Neutrophil (primary cell): ENCODE results near the gene CHRNB1.

ENCODE experiments used
- H3K27ac ChIP-seq: fragments of 200-600 bp; sonication (generic); 2 replicates; pipeline ENCODE4 v1.5.1; 2016; ENCODE audit warnings: mild to moderate bottlenecking, moderate library complexity
- H3K27me3 ChIP-seq: fragments of 200-600 bp; sonication (generic); 2 replicates; pipeline ENCODE4 v1.6.0; 2016; ENCODE audit warnings: mild to moderate bottlenecking
- H3K36me3 ChIP-seq: fragments of 200-600 bp; sonication (generic); 2 replicates; pipeline ENCODE4 v1.5.1; 2017
- H3K4me1 ChIP-seq, 2 experiments: fragments of 200-600 bp in 1 of 2; sonication (generic) in 1 of 2; 1 replicate in 1 of 2; 2 replicates in 1 of 2; pipeline versions ENCODE4 v1.5.1 to v1.6.1; 2013 to 2016; ENCODE audit warnings: low read depth in 1 of 2, low read length in 1 of 2, mild to moderate bottlenecking in 1 of 2, moderate library complexity in 1 of 2; ENCODE audit not compliant: control insufficient read depth in 1 of 2, insufficient read depth in 1 of 2
- H3K4me3 ChIP-seq, 2 experiments: fragments of 200-600 bp in 1 of 2; sonication (generic) in 1 of 2; 1 replicate in 1 of 2; 2 replicates in 1 of 2; pipeline ENCODE4 v1.5.1; 2013 to 2016; ENCODE audit warnings: low read depth in 1 of 2, low read length in 1 of 2, mild to moderate bottlenecking in 1 of 2, moderate library complexity in 1 of 2
- H3K9me3 ChIP-seq: fragments of 200-600 bp; sonication (generic); 2 replicates; pipeline ENCODE4 v1.5.1; 2016
- CTCF ChIP-seq: fragments of 200-600 bp; sonication (generic); IDR thresholded peaks from 2 replicates; pipeline ENCODE4 v1.5.1; 2016; ENCODE audit warnings: antibody characterized with exemption

The CHRNB1 gene

GRCh38 chr17:7445619-7445968 lies 733 bp downstream of the CHRNB1 start:
- no peak for TF ChIP-seq CTCF
- Histone ChIP-seq H3K27me3 (peaks cover 83% of the 10 kb centered on the region), H3K36me3 (no peaks in the 10 kb centered on the region), H3K27ac (no peak overlapping the region), H3K9me3 (no peaks in the 10 kb centered on the region), H3K4me1 (peaks cover 12 to 20% of the 10 kb centered on the region in 2 experiments), H3K4me3 (peak overlapping the region; percentile 55 to 74)

- H3K27ac ChIP-seq: no peak overlapping the region
- TF ChIP-seq CTCF: no peak
- no peaks in the 10 kb centered on the region for H3K36me3 ChIP-seq
- H3K4me3 ChIP-seq: no peak overlapping the region
- H3K9me3 ChIP-seq: no peaks in the 10 kb centered on the region
- H3K4me1 ChIP-seq: peaks cover 12 to 16% of the 10 kb centered on the region in 2 experiments
- peaks cover 54% of the 10 kb centered on the region for H3K27me3 ChIP-seq
Observed at GRCh38 chr17:7448461-7448860, 3.6 kb downstream of the CHRNB1 start.

- Histone ChIP-seq H3K4me1 (peaks cover 10 to 12% of the 10 kb centered on the region in 2 experiments), H3K4me3 (no peak overlapping the region), H3K36me3 (peaks cover 21% of the 10 kb centered on the region), H3K9me3 (no peaks in the 10 kb centered on the region), H3K27me3 (no peaks in the 10 kb centered on the region), H3K27ac (no peak overlapping the region)
- no peak for TF ChIP-seq CTCF
Observed at GRCh38 chr17:7459961-7460545, 15.2 kb downstream of the CHRNB1 start.

- Histone ChIP-seq H3K4me3 (no peak overlapping the region), H3K27me3 (no peaks in the 10 kb centered on the region), H3K9me3 (no peaks in the 10 kb centered on the region), H3K4me1 (peaks cover 8 to 9% of the 10 kb centered on the region in 2 experiments), H3K36me3 (peaks cover 21% of the 10 kb centered on the region), H3K27ac (no peak overlapping the region)
- TF ChIP-seq CTCF: no peak
Observed at GRCh38 chr17:7460850-7461660, 16.2 kb downstream of the CHRNB1 start.

- peaks cover 27% of the 10 kb centered on the region for H3K36me3 ChIP-seq
- H3K4me1 ChIP-seq: peaks cover 13 to 15% of the 10 kb centered on the region in 2 experiments
- H3K27me3 ChIP-seq: no peaks in the 10 kb centered on the region
- no peaks in the 10 kb centered on the region for H3K9me3 ChIP-seq
- TF ChIP-seq CTCF: no peak
- no peak overlapping the region for H3K27ac ChIP-seq
- no peak overlapping the region for H3K4me3 ChIP-seq
Observed at GRCh38 chr17:7462474-7463371, 17.9 kb downstream of the CHRNB1 start.
